GM12878 (cell line): Measurements from ENCODE around the gene SPR. TPM values are rescaled to one million over a fixed set of nuclear protein-coding genes. Genes with fewer than 3 reads are reported as not detected.

ENCODE experiments used
- ATF7 ChIP-seq: fragments of 450-650 bp; IDR thresholded peaks from 2 replicates; pipeline ENCODE4 v1.6.1; 2016; ENCODE audit warnings: low read depth, mild to moderate bottlenecking
- BHLHE40 ChIP-seq, 2 experiments: fragments of 450-650 bp in 1 of 2; IDR thresholded peaks; 2 replicates each; pipeline ENCODE4 v1.6.1; 2011 to 2017; ENCODE audit warnings: low read depth in 2 of 2, borderline replicate concordance in 1 of 2, improper control_type of control experiment in 1 of 2, low read length in 1 of 2, mild to moderate bottlenecking in 1 of 2
- CHD2 ChIP-seq: IDR thresholded peaks from 2 replicates; pipeline ENCODE4 v1.6.1; 2011; ENCODE audit warnings: low read depth, low read length, improper control_type of control experiment, borderline replicate concordance
- DPF2 ChIP-seq: fragments of 450-650 bp; IDR thresholded peaks from 2 replicates; pipeline ENCODE4 v1.6.1; 2017; ENCODE audit warnings: mild to moderate bottlenecking
- EP300 ChIP-seq, 2 experiments: fragments of 150-350 bp in 1 of 2; IDR thresholded peaks; 2 replicates each; pipeline ENCODE4 v1.6.1; 2011 to 2012; ENCODE audit warnings: low read depth in 2 of 2, low read length in 2 of 2, borderline replicate concordance in 1 of 2, improper control_type of control experiment in 1 of 2, inconsistent platforms in 1 of 2; ENCODE audit not compliant: control insufficient read depth in 1 of 2
- FOXM1 ChIP-seq: IDR thresholded peaks from 2 replicates; pipeline ENCODE4 v1.6.1; 2012; ENCODE audit warnings: low read depth, mild to moderate bottlenecking, inconsistent platforms, low read length, moderate library complexity
- IKZF1 ChIP-seq: fragments of 450-650 bp; conservative IDR thresholded peaks from 2 replicates; pipeline ENCODE4 v1.6.1; 2017; ENCODE audit warnings: antibody characterized with exemption, mild to moderate bottlenecking
- IRF5 ChIP-seq: fragments of 450-650 bp; IDR thresholded peaks from 2 replicates; pipeline ENCODE4 v1.6.1; 2017; ENCODE audit warnings: borderline replicate concordance
- MTA2 ChIP-seq: fragments of 450-650 bp; IDR thresholded peaks from 2 replicates; pipeline ENCODE4 v1.6.1; 2016; ENCODE audit warnings: low read depth, mild to moderate bottlenecking, moderate library complexity
- MYC ChIP-seq: IDR thresholded peaks from 2 replicates; pipeline ENCODE4 v1.6.1; 2011; ENCODE audit warnings: mild to moderate bottlenecking, low read length, moderate library complexity, inconsistent platforms; ENCODE audit not compliant: insufficient read depth, insufficient replicate concordance, insufficient read length, severe bottlenecking
- NBN ChIP-seq: fragments of 450-650 bp; IDR thresholded peaks from 2 replicates; pipeline ENCODE4 v1.6.1; 2016
- NFIC ChIP-seq: IDR thresholded peaks from 2 replicates; pipeline ENCODE4 v1.6.1; 2012; ENCODE audit warnings: low read depth, mild to moderate bottlenecking, inconsistent platforms, low read length, moderate library complexity
- NFYB ChIP-seq: IDR thresholded peaks from 2 replicates; pipeline ENCODE4 v1.6.1; 2011; ENCODE audit warnings: low read depth, mild to moderate bottlenecking, low read length, improper control_type of control experiment, moderate library complexity; ENCODE audit not compliant: insufficient read depth
- PAX8 ChIP-seq: fragments of 450-650 bp; IDR thresholded peaks from 2 replicates; pipeline ENCODE4 v1.6.1; 2017; ENCODE audit warnings: mild to moderate bottlenecking, moderate library complexity
- RCOR1 ChIP-seq: conservative IDR thresholded peaks from 2 replicates; pipeline ENCODE4 v1.6.1; 2012; ENCODE audit warnings: low read depth, low read length, improper control_type of control experiment
- SIX5 ChIP-seq: IDR thresholded peaks from 2 replicates; pipeline ENCODE4 v1.6.1; 2011; ENCODE audit warnings: mild to moderate bottlenecking, low read depth, low read length, moderate library complexity; ENCODE audit not compliant: severe bottlenecking
- SMARCA5 ChIP-seq: fragments of 450-650 bp; IDR thresholded peaks from 2 replicates; pipeline ENCODE4 v1.6.1; 2017; ENCODE audit warnings: mild to moderate bottlenecking
- SRF ChIP-seq, 2 experiments: IDR thresholded peaks; 2 replicates each; pipeline ENCODE4 v1.6.1; 2011; ENCODE audit warnings: low read depth in 2 of 2, low read length in 2 of 2, mild to moderate bottlenecking in 1 of 2, moderate library complexity in 1 of 2
- TBL1XR1 ChIP-seq: IDR thresholded peaks from 2 replicates; pipeline ENCODE4 v1.6.1; 2012; ENCODE audit warnings: low read depth, low read length, improper control_type of control experiment
- TCF7 ChIP-seq: IDR thresholded peaks from 2 replicates; pipeline ENCODE4 v1.6.1; 2014; ENCODE audit warnings: antibody characterized with exemption, borderline replicate concordance
- ZNF207 ChIP-seq: fragments of 450-650 bp; IDR thresholded peaks from 2 replicates; pipeline ENCODE4 v1.6.1; 2014; ENCODE audit warnings: antibody characterized with exemption, mild to moderate bottlenecking, borderline replicate concordance
- ZZZ3 ChIP-seq: IDR thresholded peaks from 2 replicates; pipeline ENCODE4 v1.6.1; 2011; ENCODE audit warnings: low read depth; ENCODE audit not compliant: control insufficient read depth, insufficient read length
- polyA plus RNA-seq, 11 experiments: library from polyadenylated mRNA; depleted of rRNA in 4 of 11; unstranded in 6 of 11; stranded (reverse) in 5 of 11; fragments of >200 nt; fragmentation: Nextera tagmentation in 4 of 11; fragmentation: Illumina TruSeq in 1 of 11; extraction: Ambion mirVana in 4 of 11; extraction: Trizol in 1 of 11; gene quantifications; 1 replicate in 1 of 11; 2 replicates in 10 of 11; pipeline versions ENCODE4 v1.2.1 to v1.2.3, GENCODE V29; 2011 to 2016; ENCODE audit warnings: inconsistent platforms in 2 of 11, missing spikeins in 2 of 11, low read depth in 1 of 11
- total RNA-seq, 4 experiments: library from RNA; depleted of rRNA in 3 of 4; stranded (reverse); fragments of >200 nt in 3 of 4; fragmentation: Illumina TruSeq in 1 of 4; extraction: Trizol in 1 of 4; gene quantifications; 2 replicates each; pipeline versions ENCODE4 v1.2.1 to v1.2.3, GENCODE V29; 2013 to 2021
- TF ChIP-seq, protein P1 (sequence below): IDR thresholded peaks from 2 replicates; pipeline ENCODE4 v1.6.1; 2011; ENCODE audit warnings: mild to moderate bottlenecking, low read depth, low read length, moderate library complexity; ENCODE audit not compliant: insufficient replicate concordance
- TF ChIP-seq, protein P2 (sequence below): fragments of 450-650 bp; IDR thresholded peaks from 2 replicates; pipeline ENCODE4 v1.6.1; 2018; ENCODE audit warnings: borderline replicate concordance, mild to moderate bottlenecking; ENCODE audit not compliant: partially characterized antibody
- TF ChIP-seq, protein P3 (sequence below): IDR thresholded peaks from 2 replicates; pipeline ENCODE4 v1.6.1; 2012; ENCODE audit warnings: low read depth, low read length, improper control_type of control experiment

Gene SPR
- total and polyA plus RNA-seq, 10 of the 15 experiments (the other 5 are each of a cell fraction or from before 2014, with no cell fraction given): 0.68 to 7.8 (median 2.5) TPM

- TF ChIP-seq, protein P1, sequence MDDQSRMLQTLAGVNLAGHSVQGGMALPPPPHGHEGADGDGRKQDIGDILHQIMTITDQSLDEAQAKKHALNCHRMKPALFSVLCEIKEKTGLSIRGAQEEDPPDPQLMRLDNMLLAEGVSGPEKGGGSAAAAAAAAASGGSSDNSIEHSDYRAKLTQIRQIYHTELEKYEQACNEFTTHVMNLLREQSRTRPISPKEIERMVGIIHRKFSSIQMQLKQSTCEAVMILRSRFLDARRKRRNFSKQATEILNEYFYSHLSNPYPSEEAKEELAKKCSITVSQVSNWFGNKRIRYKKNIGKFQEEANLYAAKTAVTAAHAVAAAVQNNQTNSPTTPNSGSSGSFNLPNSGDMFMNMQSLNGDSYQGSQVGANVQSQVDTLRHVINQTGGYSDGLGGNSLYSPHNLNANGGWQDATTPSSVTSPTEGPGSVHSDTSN: no peak
- TF ChIP-seq BHLHE40 (IDR thresholded peaks at IDR 0.05; ENCODE audit: borderline replicate concordance in 1 of 2, low read depth in 2 of 2, low read length in 1 of 2): peak; percentile 99 to 100
- peak; percentile 87; the same call in 1 of the 2 replicates for TF ChIP-seq PAX8
- TF ChIP-seq SMARCA5: peak; percentile 66; the same call in 1 of the 2 replicates
- TF ChIP-seq RCOR1: 0 out of 2 replicates have a peak, but pooled peaks have one; percentile 51
- peak; percentile 37 to 55; a peak in 1 of 4 replicates for TF ChIP-seq EP300 (IDR thresholded peaks at IDR 0.05; ENCODE audit: borderline replicate concordance in 1 of 2, control insufficient read depth in 1 of 2, low read depth in 2 of 2, low read length in 2 of 2)
- 0 out of 2 replicates have a peak, but pooled peaks have one; percentile 28 for TF ChIP-seq CHD2
- TF ChIP-seq ZNF207: 0 out of 2 replicates have a peak, but pooled peaks have one; percentile 48
- peak; percentile 43; the same call in 1 of the 2 replicates for TF ChIP-seq IRF5
- peak; percentile 75; the same call in 1 of the 2 replicates for TF ChIP-seq NBN
- no peak for TF ChIP-seq TCF7
- no peak for TF ChIP-seq SIX5
- no peak for TF ChIP-seq NFYB
- TF ChIP-seq ATF7: peak; percentile 58
- TF ChIP-seq IKZF1: peak; percentile 92
- TF ChIP-seq FOXM1: peak; percentile 45; the same call in 1 of the 2 replicates
- peak; percentile 90 for TF ChIP-seq DPF2
- no peak for TF ChIP-seq MYC
- TF ChIP-seq, protein P2, sequence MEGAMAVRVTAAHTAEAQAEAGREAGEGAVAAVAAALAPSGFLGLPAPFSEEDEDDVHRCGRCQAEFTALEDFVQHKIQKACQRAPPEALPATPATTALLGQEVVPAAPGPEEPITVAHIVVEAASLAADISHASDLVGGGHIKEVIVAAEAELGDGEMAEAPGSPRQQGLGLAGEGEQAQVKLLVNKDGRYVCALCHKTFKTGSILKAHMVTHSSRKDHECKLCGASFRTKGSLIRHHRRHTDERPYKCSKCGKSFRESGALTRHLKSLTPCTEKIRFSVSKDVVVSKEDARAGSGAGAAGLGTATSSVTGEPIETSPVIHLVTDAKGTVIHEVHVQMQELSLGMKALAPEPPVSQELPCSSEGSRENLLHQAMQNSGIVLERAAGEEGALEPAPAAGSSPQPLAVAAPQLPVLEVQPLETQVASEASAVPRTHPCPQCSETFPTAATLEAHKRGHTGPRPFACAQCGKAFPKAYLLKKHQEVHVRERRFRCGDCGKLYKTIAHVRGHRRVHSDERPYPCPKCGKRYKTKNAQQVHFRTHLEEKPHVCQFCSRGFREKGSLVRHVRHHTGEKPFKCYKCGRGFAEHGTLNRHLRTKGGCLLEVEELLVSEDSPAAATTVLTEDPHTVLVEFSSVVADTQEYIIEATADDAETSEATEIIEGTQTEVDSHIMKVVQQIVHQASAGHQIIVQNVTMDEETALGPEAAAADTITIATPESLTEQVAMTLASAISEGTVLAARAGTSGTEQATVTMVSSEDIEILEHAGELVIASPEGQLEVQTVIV: no peak
- TF ChIP-seq NFIC: 0 out of 2 replicates have a peak, but pooled peaks have one; percentile 52
- TF ChIP-seq, protein P3, sequence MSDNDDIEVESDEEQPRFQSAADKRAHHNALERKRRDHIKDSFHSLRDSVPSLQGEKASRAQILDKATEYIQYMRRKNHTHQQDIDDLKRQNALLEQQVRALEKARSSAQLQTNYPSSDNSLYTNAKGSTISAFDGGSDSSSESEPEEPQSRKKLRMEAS: peak; percentile 26; the same call in 1 of the 2 replicates
- TF ChIP-seq SRF (IDR thresholded peaks at IDR 0.05; ENCODE audit: low read depth in 2 of 2, low read length in 2 of 2): no peak
- peak; percentile 72 for TF ChIP-seq MTA2
- TF ChIP-seq ZZZ3: no peak
- 0 out of 2 replicates have a peak, but pooled peaks have one; percentile 60 for TF ChIP-seq TBL1XR1
- TF ChIP-seq, all 136 proteins: peak for 41
Measured at GRCh38 chr2:72893594-72894319, 6.5 kb downstream of the SPR start (continued).
